NT2/D1 (cell line): ENCODE results near the gene HHATL.

ENCODE experiments used
- DNase-seq: peaks from one replicate; pipeline ENCODE4 v3.0.0-alpha.2; 2011; ENCODE audit warnings: low read depth, low spot score
- H3K27me3 ChIP-seq: 2 replicates; pipeline ENCODE4 v1.6.0; 2011; ENCODE audit warnings: mild to moderate bottlenecking; ENCODE audit not compliant: insufficient read length, insufficient read depth
- H3K36me3 ChIP-seq: 2 replicates; pipeline ENCODE4 v1.6.1; 2011; ENCODE audit warnings: mild to moderate bottlenecking, low read length, mixed read lengths; ENCODE audit not compliant: insufficient read depth, insufficient read length
- H3K4me1 ChIP-seq: 2 replicates; pipeline ENCODE4 v1.5.1; 2011; ENCODE audit not compliant: insufficient read depth, insufficient read length
- H3K4me3 ChIP-seq: 2 replicates; pipeline ENCODE4 v1.5.1; 2011; ENCODE audit warnings: low read depth; ENCODE audit not compliant: insufficient read length
- H3K9ac ChIP-seq: 2 replicates; pipeline ENCODE4 v1.6.0; 2011; ENCODE audit warnings: low read depth; ENCODE audit not compliant: insufficient read length
- H3K9me3 ChIP-seq: 2 replicates; pipeline ENCODE4 v1.5.1; 2011; ENCODE audit warnings: mild to moderate bottlenecking, low read length; ENCODE audit not compliant: insufficient read depth
- SUZ12 ChIP-seq: IDR thresholded peaks from 2 replicates; pipeline ENCODE4 v1.6.1; 2011; ENCODE audit not compliant: insufficient read length, insufficient read depth; ENCODE audit errors: extremely low read depth
- YY1 ChIP-seq: IDR thresholded peaks from 2 replicates; pipeline ENCODE4 v1.6.1; 2011; ENCODE audit not compliant: insufficient read length, insufficient read depth
- ZNF274 ChIP-seq: IDR thresholded peaks from 2 replicates; pipeline ENCODE4 v1.6.1; 2011; ENCODE audit warnings: mild to moderate bottlenecking, low read depth, low read length

HHATL gene

GRCh38 chr3:42702066-42702951 is at the start of gene HHATL:
Gene HHATL (minus strand): TSS chr3:42702798. CDS start chr3:42700826, 1,972 bp downstream.
- Histone ChIP-seq H3K27me3 (peaks cover 6% of the 10 kb centered on the region), H3K9me3 (no peaks in the 10 kb centered on the region), H3K4me1 (peaks cover 12% of the 10 kb centered on the region), H3K4me3 (no peak within 1 kb of the TSS), H3K9ac (no peak within 1 kb of the TSS), H3K36me3 (no peaks in the 10 kb centered on the region)
- TF ChIP-seq YY1 (no peak), ZNF274 (no peak), SUZ12 (no peak)
- no peak for DNase-seq

- no peak for DNase-seq
- Histone ChIP-seq H3K36me3 (no peaks in the 10 kb centered on the region), H3K27me3 (peaks cover 5% of the 10 kb centered on the region), H3K9ac (no peak overlapping the region), H3K4me1 (peaks cover 15% of the 10 kb centered on the region), H3K4me3 (no peak overlapping the region), H3K9me3 (no peaks in the 10 kb centered on the region)
- TF ChIP-seq SUZ12 = no peak
- TF ChIP-seq ZNF274 = no peak
- TF ChIP-seq YY1 = no peak
Observed at GRCh38 chr3:42751609-42752008, 49.0 kb upstream of the HHATL start.

- TF ChIP-seq ZNF274 (no peak), YY1 (no peak), SUZ12 (no peak)
- Histone ChIP-seq H3K9me3 (no peaks in the 10 kb centered on the region), H3K36me3 (no peaks in the 10 kb centered on the region), H3K9ac (no peak overlapping the region), H3K4me1 (peaks cover 15% of the 10 kb centered on the region), H3K4me3 (no peak overlapping the region), H3K27me3 (peaks cover 5% of the 10 kb centered on the region)
- DNase-seq = no peak
Observed at GRCh38 chr3:42750834-42751233, 48.2 kb upstream of the HHATL start.

GRCh38 chr3:42749753-42750231 is 47.2 kb upstream of the HHATL start:
- H3K9me3 ChIP-seq = no peaks in the 10 kb centered on the region
- peaks cover 5% of the 10 kb centered on the region for H3K27me3 ChIP-seq
- peaks cover 19% of the 10 kb centered on the region for H3K4me1 ChIP-seq
- peak overlapping the region; percentile 2 for H3K9ac ChIP-seq
- DNase-seq = no peak
- H3K36me3 ChIP-seq = no peaks in the 10 kb centered on the region
- no peak for TF ChIP-seq YY1
- no peak for TF ChIP-seq ZNF274
- TF ChIP-seq SUZ12 = no peak
- H3K4me3 ChIP-seq = no peak overlapping the region

GRCh38 chr3:42749025-42749752 is 46.6 kb upstream of the HHATL start:
- Histone ChIP-seq H3K4me1 (peaks cover 19% of the 10 kb centered on the region), H3K9ac (no peak overlapping the region), H3K36me3 (no peaks in the 10 kb centered on the region), H3K27me3 (peaks cover 5% of the 10 kb centered on the region), H3K9me3 (no peaks in the 10 kb centered on the region), H3K4me3 (no peak overlapping the region)
- no peak for TF ChIP-seq ZNF274
- no peak for TF ChIP-seq SUZ12
- TF ChIP-seq YY1 = no peak
- DNase-seq = no peak

GRCh38 chr3:42747581-42747980 is 45.0 kb upstream of the HHATL start:
- TF ChIP-seq ZNF274 (no peak), SUZ12 (no peak), YY1 (no peak)
- Histone ChIP-seq H3K4me3 (no peak overlapping the region), H3K9me3 (no peaks in the 10 kb centered on the region), H3K27me3 (peaks cover 1% of the 10 kb centered on the region), H3K9ac (no peak overlapping the region), H3K36me3 (no peaks in the 10 kb centered on the region), H3K4me1 (peaks cover 19% of the 10 kb centered on the region)
- DNase-seq = no peak
